SK-N-SH (cell line): ENCODE data around the gene CAMKMT. TPM values are rescaled to one million over a fixed set of nuclear protein-coding genes. Genes with fewer than 3 reads are reported as not detected.

ENCODE experiments used
- CTCF ChIA-PET: fragments of 300-600, 350-600 bp; formaldehyde crosslinking; extraction: SDS; loops from one replicate; lab custom pipeline; 2021; lab: Yijun Ruan, JAX
- POLR2A ChIA-PET: fragments of 350-600 bp; sonication (Branson Sonifier 250); formaldehyde crosslinking; extraction: SDS; loops from one replicate; lab custom pipeline; 2020; ENCODE audit warnings: antibody characterized with exemption, inconsistent platforms; lab: Yijun Ruan, JAX
- DNase-seq: peaks from one replicate; pipeline ENCODE4 v3.0.0; 2012
- H2AFZ ChIP-seq: fragments of 200-600 bp; sonication (generic); 2 replicates; pipeline ENCODE4 v1.8.1; 2016; ENCODE audit warnings: antibody characterized with exemption, mild to moderate bottlenecking, low read depth
- H3F3A ChIP-seq: fragments of 200-600 bp; sonication (generic); replicated peaks from 2 replicates; pipeline ENCODE3; 2016; ENCODE audit warnings: antibody characterized with exemption, mild to moderate bottlenecking; ENCODE audit not compliant: insufficient read depth
- H3K27ac ChIP-seq, 2 experiments: fragments of 200-500 bp in 1 of 2; fragments of 200-600 bp in 1 of 2; sonication (Bioruptor generic) in 1 of 2; sonication (generic), shearing (Covaris generic) in 1 of 2; 2 replicates each; pipeline versions ENCODE4 v1.5.1 to v1.6.1; 2014 to 2016; ENCODE audit warnings: low read depth in 2 of 2, inconsistent platforms in 1 of 2, low read length in 1 of 2, mild to moderate bottlenecking in 1 of 2, mixed read lengths in 1 of 2
- H3K27me3 ChIP-seq: fragments of 200-600 bp; sonication (generic), shearing (Covaris generic); 2 replicates; pipeline ENCODE4 v1.6.1; 2016; ENCODE audit warnings: mixed run types; ENCODE audit not compliant: insufficient read depth
- H3K36me3 ChIP-seq, 2 experiments: fragments of 200-500 bp in 1 of 2; fragments of 200-600 bp in 1 of 2; sonication (Bioruptor generic) in 1 of 2; sonication (generic) in 1 of 2; replicated peaks in 1 of 2; 2 replicates each; pipeline versions ENCODE3 to v1.5.1; 2014 to 2016; ENCODE audit warnings: low read length in 1 of 2, mild to moderate bottlenecking in 1 of 2; ENCODE audit not compliant: insufficient read depth in 2 of 2, control insufficient read depth in 1 of 2
- H3K4me1 ChIP-seq, 2 experiments: fragments of 200-500 bp in 1 of 2; fragments of 200-600 bp in 1 of 2; sonication (Bioruptor generic) in 1 of 2; sonication (generic), shearing (Covaris generic) in 1 of 2; 2 replicates each; pipeline versions ENCODE4 v1.5.1 to v1.6.1; 2014 to 2016; ENCODE audit warnings: low read depth in 1 of 2, low read length in 1 of 2, mixed run types in 1 of 2; ENCODE audit not compliant: insufficient read depth in 2 of 2, control insufficient read depth in 1 of 2
- H3K4me2 ChIP-seq: fragments of 200-600 bp; sonication (generic), shearing (Covaris generic); 2 replicates; pipeline ENCODE4 v1.6.1; 2017; ENCODE audit warnings: mixed run types
- H3K4me3 ChIP-seq, 2 experiments: fragments of 200-500 bp in 1 of 2; fragments of 200-600 bp in 1 of 2; sonication (Bioruptor generic) in 1 of 2; sonication (generic), shearing (Covaris generic) in 1 of 2; 2 replicates each; pipeline versions ENCODE4 v1.5.1 to v1.8.1; 2014 to 2016; ENCODE audit warnings: low read depth in 2 of 2, inconsistent platforms in 1 of 2, low read length in 1 of 2, mild to moderate bottlenecking in 1 of 2, mixed read lengths in 1 of 2, moderate library complexity in 1 of 2
- H3K79me2 ChIP-seq: fragments of 200-600 bp; sonication (generic); 2 replicates; pipeline ENCODE4 v1.8.1; 2017; ENCODE audit warnings: mild to moderate bottlenecking; ENCODE audit not compliant: insufficient read depth
- H3K9ac ChIP-seq: fragments of 200-600 bp; sonication (generic); 2 replicates; pipeline ENCODE4 v1.6.1; 2017; ENCODE audit warnings: mixed run types
- H3K9me2 ChIP-seq: fragments of 200-600 bp; sonication (generic); 2 replicates; pipeline ENCODE4 v1.6.1; 2017; ENCODE audit warnings: mixed run types
- H3K9me3 ChIP-seq: fragments of 200-600 bp; sonication (generic); 2 replicates; pipeline ENCODE4 v1.6.1; 2017; ENCODE audit warnings: mixed run types, mild to moderate bottlenecking, moderate library complexity
- H4K20me1 ChIP-seq: fragments of 200-600 bp; sonication (generic); 2 replicates; pipeline ENCODE4 v1.6.1; 2017; ENCODE audit warnings: mild to moderate bottlenecking, mixed run types; ENCODE audit not compliant: insufficient read depth
- CHD2 ChIP-seq: fragments of 150-350 bp; IDR thresholded peaks from 2 replicates; pipeline ENCODE4 v1.6.1; 2018; ENCODE audit warnings: low read length; ENCODE audit not compliant: partially characterized antibody
- ELF1 ChIP-seq: IDR thresholded peaks from 2 replicates; pipeline ENCODE4 v1.4.0; 2012
- EZH2phosphoT487 ChIP-seq: fragments of 200-600 bp; sonication (generic); IDR thresholded peaks from 2 replicates; pipeline ENCODE4 v1.6.1; 2017; ENCODE audit warnings: low read depth, mixed run types, mild to moderate bottlenecking, antibody characterized with exemption, moderate library complexity, borderline replicate concordance
- FOSL2 ChIP-seq: IDR thresholded peaks from 2 replicates; pipeline ENCODE4 v1.4.0; 2012; ENCODE audit warnings: low read depth, mild to moderate bottlenecking, moderate library complexity, borderline replicate concordance
- FOXJ3 ChIP-seq: sonication (generic); formaldehyde crosslinking; IDR thresholded peaks from 2 replicates; pipeline ENCODE4 v1.5.1; 2020; ENCODE audit warnings: mild to moderate bottlenecking, missing genetic modification reagents
- GABPA ChIP-seq: IDR thresholded peaks from 2 replicates; pipeline ENCODE4 v1.4.0; 2012; ENCODE audit warnings: low read depth, mild to moderate bottlenecking
- GATA2 ChIP-seq: sonication (generic); formaldehyde crosslinking; IDR thresholded peaks from 2 replicates; pipeline ENCODE4 v1.5.0; 2020; ENCODE audit warnings: mild to moderate bottlenecking, missing genetic modification reagents
- IRF3 ChIP-seq: fragments of 150-350 bp; IDR thresholded peaks from 2 replicates; pipeline ENCODE4 v1.6.1; 2016; ENCODE audit warnings: mild to moderate bottlenecking, low read depth, low read length
- NFIC ChIP-seq: IDR thresholded peaks from 2 replicates; pipeline ENCODE4 v1.4.0; 2012; ENCODE audit warnings: borderline replicate concordance
- NRF1 ChIP-seq: IDR thresholded peaks from 2 replicates; pipeline ENCODE4 v1.6.1; 2012; ENCODE audit warnings: low read depth, mild to moderate bottlenecking, low read length
- POLR2AphosphoS5 ChIP-seq: IDR thresholded peaks from 2 replicates; pipeline ENCODE4 v1.6.1; 2012; ENCODE audit warnings: low read depth, low read length
- RAD21 ChIP-seq: IDR thresholded peaks from 2 replicates; pipeline ENCODE4 v1.6.1; 2012; ENCODE audit warnings: mild to moderate bottlenecking, low read length
- REST ChIP-seq: IDR thresholded peaks from 2 replicates; pipeline ENCODE4 v1.6.1; 2012; ENCODE audit warnings: mild to moderate bottlenecking, low read depth, low read length, moderate library complexity
- SMC3 ChIP-seq: IDR thresholded peaks from 2 replicates; pipeline ENCODE4 v1.6.1; 2012; ENCODE audit warnings: low read depth, low read length, improper control_type of control experiment
- TAF1 ChIP-seq: IDR thresholded peaks from 2 replicates; pipeline ENCODE4 v1.6.1; 2012; ENCODE audit warnings: low read depth, mild to moderate bottlenecking, low read length, moderate library complexity, borderline replicate concordance
- TCF12 ChIP-seq: IDR thresholded peaks from 2 replicates; pipeline ENCODE4 v1.4.0; 2012
- USF1 ChIP-seq: IDR thresholded peaks from 2 replicates; pipeline ENCODE4 v1.4.0; 2012; ENCODE audit warnings: low read depth, borderline replicate concordance
- WGBS: methylation state at CpG from one replicate; pipeline ENCODE4 v1.1.6; 2017; ENCODE audit warnings: low lambda C conversion rate; 5-methylcytosine and 5-hydroxymethylcytosine counted together
- polyA plus RNA-seq, 3 experiments: library from polyadenylated mRNA; depleted of rRNA; stranded (reverse); fragments of >200 nt; gene quantifications; 2 replicates each; pipeline ENCODE4 v1.2.3, GENCODE V29; 2012

CAMKMT gene
- polyA plus RNA-seq, 1 of the 3 experiments (the other 2 are of a cell fraction): 5.9 TPM

GRCh38 chr2:44778671-44779476 is 417.1 kb downstream of the CAMKMT start:
- no peak overlapping the region for H2AFZ ChIP-seq
- POLR2A ChIA-PET: no interaction called here
- no peak overlapping the region for H3K4me2 ChIP-seq
- H3K27me3 ChIP-seq: no peaks in the 10 kb centered on the region
- H3K4me1 ChIP-seq: peaks cover 0 to 46% of the 10 kb centered on the region in 2 experiments; a peak in 2 of 4 replicates
- no peaks in the 10 kb centered on the region for H4K20me1 ChIP-seq
- no peaks in the 10 kb centered on the region for H3K36me3 ChIP-seq
- DNase-seq: no peak
- CTCF ChIA-PET: interaction anchor here (1.0 to 3.2 kb wide), 6 partner anchors 8 to 387 kb away, joined by 3 to 11 read pairs (median 5); no protein-coding TSS in a partner anchor
- H3K9me2 ChIP-seq: no peaks in the 10 kb centered on the region
- H3K4me3 ChIP-seq: no peak overlapping the region
- no peaks in the 10 kb centered on the region for H3F3A ChIP-seq
- no peak for TF ChIP-seq IRF3
- TF ChIP-seq EZH2phosphoT487: no peak
- no peak for TF ChIP-seq FOXJ3 (CRISPR knock-in tag)
- TF ChIP-seq FOSL2: no peak
- no peak for TF ChIP-seq POLR2AphosphoS5
- no peak for TF ChIP-seq NFIC
- no peak for TF ChIP-seq GATA2
- no peak for TF ChIP-seq ELF1
- TF ChIP-seq SMC3: no peak
- TF ChIP-seq CHD2: no peak
- no peak overlapping the region for H3K9ac ChIP-seq
- WGBS: 86% methylated on average over 20 of the region's 20 CpGs
- H3K27ac ChIP-seq: no peak overlapping the region; a peak in 1 of 4 replicates
- H3K79me2 ChIP-seq: no peaks in the 10 kb centered on the region
- no peaks in the 10 kb centered on the region for H3K9me3 ChIP-seq

- H3K4me1 ChIP-seq: peaks cover 0 to 37% of the 10 kb centered on the region in 2 experiments; a peak in 2 of 4 replicates
- H3K36me3 ChIP-seq: no peaks in the 10 kb centered on the region
- H3F3A ChIP-seq: no peaks in the 10 kb centered on the region
- POLR2A ChIA-PET: no interaction called here
- 34% methylated on average over 2 of the region's 2 CpGs for WGBS
- no peaks in the 10 kb centered on the region for H3K79me2 ChIP-seq
- no peak overlapping the region for H3K4me2 ChIP-seq
- no peak overlapping the region for H3K27ac ChIP-seq
- H2AFZ ChIP-seq: no peak overlapping the region
- no peaks in the 10 kb centered on the region for H3K9me2 ChIP-seq
- no peak for DNase-seq
- no peaks in the 10 kb centered on the region for H4K20me1 ChIP-seq
- no peak overlapping the region for H3K9ac ChIP-seq
- no peaks in the 10 kb centered on the region for H3K9me3 ChIP-seq
- CTCF ChIA-PET: interaction anchor here (1.0 to 3.2 kb wide), 7 partner anchors 9 to 387 kb away, joined by 3 to 11 read pairs (median 3); no protein-coding TSS in a partner anchor
- H3K27me3 ChIP-seq: no peaks in the 10 kb centered on the region
- H3K4me3 ChIP-seq: no peak overlapping the region
- TF ChIP-seq POLR2AphosphoS5 (no peak), GABPA (no peak), CHD2 (no peak), RAD21 (no peak), SMC3 (no peak), GATA2 (no peak), ELF1 (no peak), USF1 (no peak), EZH2phosphoT487 (no peak), NRF1 (no peak), REST (no peak), TAF1 (no peak), IRF3 (no peak), TCF12 (no peak)
Measured at GRCh38 chr2:44779793-44780192, 418.0 kb downstream of the CAMKMT start.
